Aorta (tissue), 5 donors: Measurements from ENCODE around the gene AUH. TPM values are rescaled to one million over a fixed set of nuclear protein-coding genes. Genes with fewer than 3 reads are reported as not detected.

Source experiments
- ATAC-seq: fragments of 200-7000 bp; cut with Tn5 transposase; one replicate; pipeline ENCODE4 v1.9.1; 2022; ENCODE audit warnings: moderate library complexity; ENCODE audit not compliant: low FRiP score
- DNase-seq, 2 donors: peaks; one replicate each; pipeline ENCODE4 v3.0.0-alpha.2; 2020
- H3K27ac ChIP-seq, 2 donors: one replicate each; pipeline ENCODE4 v1.5.1; 2013; ENCODE audit warnings: low read length in 2 of 2, mild to moderate bottlenecking in 2 of 2, moderate library complexity in 2 of 2, control low read depth in 1 of 2, inconsistent platforms in 1 of 2, low read depth in 1 of 2
- H3K27me3 ChIP-seq, 2 donors: one replicate each; pipeline ENCODE4 v1.6.1; 2013; ENCODE audit warnings: control low read depth in 1 of 2, low read length in 1 of 2, mild to moderate bottlenecking in 1 of 2, moderate library complexity in 1 of 2; ENCODE audit not compliant: insufficient read depth in 2 of 2, control insufficient read depth in 1 of 2
- H3K36me3 ChIP-seq, 2 donors: one replicate each; pipeline ENCODE4 v1.6.1; 2013; ENCODE audit warnings: control low read depth in 1 of 2, low read length in 1 of 2, mild to moderate bottlenecking in 1 of 2; ENCODE audit not compliant: insufficient read depth in 2 of 2, control insufficient read depth in 1 of 2
- H3K4me1 ChIP-seq, 2 donors: one replicate each; pipeline ENCODE4 v1.6.1; 2013; ENCODE audit warnings: low read length in 2 of 2, control low read depth in 1 of 2, mild to moderate bottlenecking in 1 of 2, moderate library complexity in 1 of 2; ENCODE audit not compliant: insufficient read depth in 2 of 2, control insufficient read depth in 1 of 2
- H3K4me3 ChIP-seq, 2 donors: one replicate each; pipeline ENCODE4 v1.5.1; 2013; ENCODE audit warnings: low read length in 2 of 2, control low read depth in 1 of 2, mild to moderate bottlenecking in 1 of 2
- H3K9me3 ChIP-seq: one replicate; pipeline ENCODE4 v1.6.1; 2013; ENCODE audit warnings: mild to moderate bottlenecking, low read length; ENCODE audit not compliant: control insufficient read depth
- WGBS, 2 donors: extraction: QIAGEN DNeasy Blood & Tissue Kit; methylation state at CpG; one replicate each; pipeline ENCODE4 v1.1.7; 2013; 5-methylcytosine and 5-hydroxymethylcytosine counted together
- intact Hi-C, 2 donors: fragments of 100-400 bp; cut with DNase I; formaldehyde crosslinking; loops; one replicate each; pipeline versions ENCODE4 v1.14.2 to v1.15.0; 2022
- polyA plus RNA-seq, 2 donors: library from polyadenylated mRNA; stranded (reverse); fragments of 200-250 nt; gene quantifications; one replicate each; pipeline ENCODE4 v1.2.3, GENCODE V29; 2013
- total RNA-seq, 2 donors: library from RNA; stranded (reverse); fragmentation: NEBNext Ultra II Directional; extraction: Animal tissue kit (Norgen Biotek cat#: 25700); gene quantifications; one replicate each; pipeline ENCODE4 v1.2.1, GENCODE V29; 2021
- donor health status: healthy with polysubstance abuse.
- donor health status: Bipolar disorder and iron deficiency.
- donor health status: DM: no; HTN: no; CAD: no.
- donor health status: DM: no; HTN: no; CAD: no.
- donor health status: DM: yes; HTN: yes; CAD: no.

AUH gene
- total and polyA plus RNA-seq, 4 donors = 12.4 to 25.7 (median 14.4) TPM

GRCh38 chr9:91188719-91189590 lies 172.8 kb downstream of the AUH start:
- intact Hi-C loops = no loop called here
- H3K27ac ChIP-seq = no peak overlapping the region
- no peaks in the 10 kb centered on the region for H3K4me1 ChIP-seq
- H3K27me3 ChIP-seq = no peaks in the 10 kb centered on the region
- ATAC-seq (no peak), DNase-seq (no peak)
- WGBS, 2 donors = 97% methylated on average over 11 of the region's 11 CpGs
- H3K36me3 ChIP-seq = no peaks in the 10 kb centered on the region
- no peak overlapping the region for H3K4me3 ChIP-seq
- H3K9me3 ChIP-seq = no peaks in the 10 kb centered on the region

- 32 to 38% methylated on average over 2 of the region's 2 CpGs for WGBS, 2 donors
- no peak overlapping the region for H3K27ac ChIP-seq
- ATAC-seq (no peak), DNase-seq (peak; percentile 81 to 82)
- no peaks in the 10 kb centered on the region for H3K9me3 ChIP-seq
- no peaks in the 10 kb centered on the region for H3K36me3 ChIP-seq
- intact Hi-C loops = no loop called here
- H3K4me3 ChIP-seq = no peak overlapping the region
- no peaks in the 10 kb centered on the region for H3K27me3 ChIP-seq
- no peaks in the 10 kb centered on the region for H3K4me1 ChIP-seq
These were observed 173.8 kb downstream of the AUH start for GRCh38 chr9:91187965-91188344.

GRCh38 chr9:91187311-91187964 lies 174.3 kb downstream of the AUH start:
- Histone ChIP-seq H3K4me3 (no peak overlapping the region), H3K27ac (no peak overlapping the region), H3K4me1 (no peaks in the 10 kb centered on the region), H3K9me3 (no peaks in the 10 kb centered on the region), H3K27me3 (no peaks in the 10 kb centered on the region), H3K36me3 (no peaks in the 10 kb centered on the region)
- ATAC-seq = no peak
- 95 to 97% methylated on average over 11 of the region's 11 CpGs for WGBS, 2 donors
- DNase-seq = no peak
- intact Hi-C loops = no loop called here

GRCh38 chr9:91186632-91187108 lies 175.0 kb downstream of the AUH start:
- intact Hi-C loops = no loop called here
- 97% methylated on average over 2 of the region's 2 CpGs for WGBS, 2 donors
- H3K9me3 ChIP-seq = no peaks in the 10 kb centered on the region
- H3K36me3 ChIP-seq = no peaks in the 10 kb centered on the region
- no peaks in the 10 kb centered on the region for H3K27me3 ChIP-seq
- no peak for ATAC-seq
- H3K4me3 ChIP-seq = no peak overlapping the region
- DNase-seq = no peak
- no peaks in the 10 kb centered on the region for H3K4me1 ChIP-seq
- H3K27ac ChIP-seq = no peak overlapping the region

GRCh38 chr9:91185193-91185886 lies 176.4 kb downstream of the AUH start:
- H3K27me3 ChIP-seq = no peaks in the 10 kb centered on the region
- 88 to 93% methylated on average over 10 of the region's 10 CpGs for WGBS, 2 donors
- H3K4me3 ChIP-seq = no peak overlapping the region
- no peak for ATAC-seq
- intact Hi-C loops = no loop called here
- H3K27ac ChIP-seq = no peak overlapping the region
- no peak for DNase-seq
- H3K36me3 ChIP-seq = no peaks in the 10 kb centered on the region
- no peaks in the 10 kb centered on the region for H3K4me1 ChIP-seq
- no peaks in the 10 kb centered on the region for H3K9me3 ChIP-seq

- Histone ChIP-seq H3K36me3 (no peaks in the 10 kb centered on the region), H3K4me3 (no peak overlapping the region), H3K27ac (no peak overlapping the region), H3K9me3 (no peaks in the 10 kb centered on the region), H3K27me3 (no peaks in the 10 kb centered on the region), H3K4me1 (no peaks in the 10 kb centered on the region)
- DNase-seq = no peak
- WGBS, 2 donors = 86% methylated on average over 12 of the region's 12 CpGs
- intact Hi-C loops = no loop called here
- ATAC-seq = no peak
These were observed 179.1 kb downstream of the AUH start for GRCh38 chr9:91182429-91183225.

GRCh38 chr9:91181541-91181940 lies 180.2 kb downstream of the AUH start:
- Histone ChIP-seq H3K27me3 (no peaks in the 10 kb centered on the region), H3K4me1 (no peaks in the 10 kb centered on the region), H3K36me3 (no peaks in the 10 kb centered on the region), H3K4me3 (no peak overlapping the region), H3K9me3 (no peaks in the 10 kb centered on the region), H3K27ac (no peak overlapping the region)
- DNase-seq = no peak
- WGBS, 2 donors = 82 to 83% methylated on average over 8 of the region's 8 CpGs
- intact Hi-C loops = no loop called here
- no peak for ATAC-seq

GRCh38 chr9:91180930-91181268 lies 180.8 kb downstream of the AUH start:
- H3K36me3 ChIP-seq = no peaks in the 10 kb centered on the region
- intact Hi-C loops = no loop called here
- no peaks in the 10 kb centered on the region for H3K4me1 ChIP-seq
- DNase-seq (no peak), ATAC-seq (no peak)
- no peaks in the 10 kb centered on the region for H3K27me3 ChIP-seq
- no peak overlapping the region for H3K27ac ChIP-seq
- no peak overlapping the region for H3K4me3 ChIP-seq
- WGBS, 2 donors = 97 to 98% methylated on average over 3 of the region's 3 CpGs
- no peaks in the 10 kb centered on the region for H3K9me3 ChIP-seq
